ENCODE results near the gene ATRN.

DNA sequence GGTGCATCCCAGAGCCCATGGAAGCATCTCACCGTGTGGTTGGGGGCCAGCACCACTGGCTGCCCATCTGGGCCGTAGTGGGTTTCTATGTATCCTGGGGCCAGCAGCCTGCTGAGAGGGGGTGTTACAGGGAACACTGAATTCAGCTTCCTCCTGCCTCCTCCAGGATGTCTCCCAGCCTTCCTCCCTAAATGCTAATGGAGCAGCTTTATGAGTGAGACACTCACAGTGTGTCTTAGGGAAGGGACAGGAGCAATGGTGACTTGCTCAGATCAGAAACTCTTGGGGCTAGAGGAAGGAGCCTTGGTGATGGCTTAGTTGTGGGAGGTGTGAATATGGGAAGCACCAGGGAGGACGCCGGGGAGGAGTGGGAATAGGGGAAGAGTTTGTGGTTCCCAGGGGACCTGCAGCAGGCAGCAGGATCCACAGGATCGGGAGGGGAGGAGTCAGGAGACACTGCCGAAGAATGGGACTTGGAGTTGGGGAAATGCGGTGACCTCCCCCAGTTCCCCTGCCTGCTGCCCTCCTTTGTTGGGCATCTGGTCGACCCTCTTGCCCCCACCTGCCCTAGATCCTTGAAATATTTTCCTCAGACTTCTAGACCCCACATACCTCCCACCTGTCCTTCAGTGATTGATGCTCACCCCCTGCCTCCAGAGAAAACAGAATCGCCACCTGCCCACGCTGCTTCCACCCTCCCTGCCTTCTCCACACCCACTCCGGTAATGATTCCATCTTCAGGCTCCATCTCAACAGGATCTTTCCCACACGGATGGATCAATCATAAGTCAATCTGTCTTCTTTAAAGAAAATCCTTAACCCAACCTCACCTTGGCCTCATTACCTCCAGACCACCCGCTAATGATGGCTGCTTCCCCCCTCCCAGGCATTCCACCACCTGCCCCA lies 204.4 kb downstream of the ATRN start:
- TF ChIP-seq ZNF274 (IDR thresholded peaks at IDR 0.05; ENCODE audit: low read depth, low read length) (no peak), SUZ12 (IDR thresholded peaks at IDR 0.05; ENCODE audit: extremely low read depth, insufficient read depth, insufficient read length) (no peak), YY1 (IDR thresholded peaks at IDR 0.05; ENCODE audit: insufficient read depth, insufficient read length) (no peak)
